GM23338 (cell line): ENCODE measurements around the gene KIF21A. TPM values are rescaled to one million over a fixed set of nuclear protein-coding genes. Genes with fewer than 3 reads are reported as not detected.

Experiments
- ATAC-seq: fragments of 200-7000 bp; cut with Tn5 transposase; 3 replicates; pipeline ENCODE4 v1.9.1; 2020
- DNase-seq: peaks from one replicate; pipeline ENCODE4 v3.0.0-alpha.2; 2015; ENCODE audit warnings: low spot score
- H2AFZ ChIP-seq: fragments of 200-600 bp; sonication (generic); 2 replicates; pipeline ENCODE4 v1.8.0; 2016; ENCODE audit warnings: antibody characterized with exemption, mild to moderate bottlenecking, moderate library complexity
- H3F3A ChIP-seq: fragments of 200-600 bp; sonication (generic); replicated peaks from 2 replicates; pipeline ENCODE4 v1.8.0; 2017; ENCODE audit warnings: antibody characterized with exemption, mixed run types, low read depth
- H3K27ac ChIP-seq: fragments of 200-600 bp; sonication (generic); 2 replicates; pipeline ENCODE4 v1.6.1; 2016; ENCODE audit warnings: low read depth
- H3K27me3 ChIP-seq: fragments of 200-600 bp; sonication (generic); 2 replicates; pipeline ENCODE4 v1.8.0; 2016; ENCODE audit warnings: mild to moderate bottlenecking, mixed run types, moderate library complexity; ENCODE audit not compliant: insufficient read depth
- H3K36me3 ChIP-seq: fragments of 200-600 bp; sonication (generic); 2 replicates; pipeline ENCODE4 v1.8.0; 2016; ENCODE audit warnings: mild to moderate bottlenecking; ENCODE audit not compliant: insufficient read depth
- H3K4me1 ChIP-seq: fragments of 200-600 bp; sonication (generic); 2 replicates; pipeline ENCODE4 v1.8.0; 2016; ENCODE audit warnings: mild to moderate bottlenecking, moderate library complexity; ENCODE audit not compliant: insufficient read depth
- H3K4me2 ChIP-seq: fragments of 200-600 bp; sonication (generic); 2 replicates; pipeline ENCODE4 v1.7.1; 2017; ENCODE audit warnings: mixed run types
- H3K4me3 ChIP-seq: fragments of 200-600 bp; sonication (generic); 2 replicates; pipeline ENCODE4 v1.6.1; 2016; ENCODE audit warnings: mixed run types
- H3K79me2 ChIP-seq: fragments of 200-600 bp; sonication (generic); replicated peaks from 2 replicates; pipeline ENCODE4 v1.8.0; 2017; ENCODE audit warnings: mild to moderate bottlenecking; ENCODE audit not compliant: insufficient read depth
- H3K9me2 ChIP-seq: fragments of 200-600 bp; sonication (generic); 2 replicates; pipeline ENCODE4 v1.8.0; 2017; ENCODE audit not compliant: insufficient read depth
- H4K20me1 ChIP-seq: fragments of 200-600 bp; sonication (generic); replicated peaks from 2 replicates; pipeline ENCODE4 v1.8.0; 2017; ENCODE audit warnings: mild to moderate bottlenecking; ENCODE audit not compliant: insufficient read depth
- H3K27ac Mint-ChIP-seq: 2 replicates; pipeline ENCODE4 v1.8.0; 2020; ENCODE audit warnings: inconsistent platforms, mild to moderate bottlenecking, moderate library complexity, mixed read lengths
- H3K27me3 Mint-ChIP-seq: 3 replicates; pipeline ENCODE4 v1.8.0; 2022; ENCODE audit warnings: low read depth, mild to moderate bottlenecking, moderate library complexity, mixed read lengths, inconsistent platforms; ENCODE audit not compliant: insufficient read depth, poor library complexity
- H3K36me3 Mint-ChIP-seq: 3 replicates; pipeline ENCODE4 v1.8.0; 2021; ENCODE audit warnings: low read depth, mild to moderate bottlenecking, inconsistent platforms, moderate library complexity, mixed read lengths
- H3K4me1 Mint-ChIP-seq: 3 replicates; pipeline ENCODE4 v1.8.0; 2020; ENCODE audit warnings: mild to moderate bottlenecking, inconsistent platforms, mixed read lengths
- H3K4me3 Mint-ChIP-seq: 3 replicates; pipeline ENCODE4 v1.8.0; 2021; ENCODE audit warnings: moderate library complexity, mild to moderate bottlenecking, inconsistent platforms, mixed read lengths
- H3K9me3 Mint-ChIP-seq: 3 replicates; pipeline ENCODE4 v1.8.0; 2020; ENCODE audit warnings: moderate library complexity, mild to moderate bottlenecking, inconsistent platforms, mixed read lengths
- CREB1 ChIP-seq: fragments of 250-450 bp; sonication (Bioruptor Pico); IDR thresholded peaks from 2 replicates; pipeline ENCODE4 v1.5.0; 2020; ENCODE audit warnings: low read depth, mild to moderate bottlenecking, moderate library complexity
- EZH2 ChIP-seq: fragments of 200-600 bp; sonication (generic); IDR thresholded peaks from one replicate; pipeline ENCODE4 v1.8.0; 2017; ENCODE audit warnings: antibody characterized with exemption, mild to moderate bottlenecking, low read depth; ENCODE audit not compliant: unreplicated experiment
- EZH2phosphoT487 ChIP-seq: fragments of 200-600 bp; sonication (generic); IDR thresholded peaks from one replicate; pipeline ENCODE4 v1.8.1; 2018; ENCODE audit warnings: antibody characterized with exemption; ENCODE audit not compliant: unreplicated experiment
- JUNB ChIP-seq: IDR thresholded peaks from one replicate; pipeline ENCODE4 v1.6.1; 2016; ENCODE audit warnings: antibody characterized with exemption; ENCODE audit not compliant: unreplicated experiment
- NANOG ChIP-seq: IDR thresholded peaks from 2 replicates; pipeline ENCODE4 v1.6.1; 2016; ENCODE audit warnings: antibody characterized with exemption, borderline replicate concordance
- POLR2AphosphoS5 ChIP-seq: IDR thresholded peaks from 2 replicates; pipeline ENCODE4 v1.6.1; 2016; ENCODE audit warnings: antibody characterized with exemption, low read depth
- STAT1 ChIP-seq: IDR thresholded peaks from one replicate; pipeline ENCODE4 v1.6.1; 2016; ENCODE audit warnings: antibody characterized with exemption; ENCODE audit not compliant: unreplicated experiment
- ZNF114 ChIP-seq: fragments of 250-450 bp; sonication (Bioruptor Pico); IDR thresholded peaks from 2 replicates; pipeline ENCODE4 v1.5.0; 2020; ENCODE audit warnings: mild to moderate bottlenecking, moderate library complexity
- ZNF331 ChIP-seq: fragments of 250-450 bp; sonication (Bioruptor Pico); IDR thresholded peaks from 2 replicates; pipeline ENCODE4 v1.5.0; 2020; ENCODE audit warnings: low read depth, mild to moderate bottlenecking, moderate library complexity
- polyA plus RNA-seq: library from polyadenylated mRNA; unstranded; fragments of >200 nt; fragmentation: Nextera tagmentation; extraction: Ambion mirVana; gene quantifications from 2 replicates; pipeline ENCODE4 v1.2.1, GENCODE V29; 2016
- total RNA-seq: library from RNA; depleted of rRNA; stranded (reverse); fragments of >200 nt; shearing (Covaris generic); gene quantifications from 2 replicates; pipeline ENCODE4 v1.2.3, GENCODE V29; 2014
- TF ChIP-seq, protein P1 (sequence below): IDR thresholded peaks from one replicate; pipeline ENCODE4 v1.6.1; 2018; ENCODE audit warnings: antibody characterized with exemption; ENCODE audit not compliant: unreplicated experiment
- TF ChIP-seq, protein P2 (sequence below): IDR thresholded peaks from 2 replicates; pipeline ENCODE4 v1.6.1; 2016; ENCODE audit warnings: antibody characterized with exemption
- TF ChIP-seq, protein P3 (sequence below): fragments of 250-450 bp; sonication (Bioruptor Pico); IDR thresholded peaks from 2 replicates; pipeline ENCODE4 v1.5.0; 2020; ENCODE audit warnings: mild to moderate bottlenecking, moderate library complexity

The KIF21A gene
- total and polyA plus RNA-seq, 2 experiments from 2014 or later, result 28.8 to 32.0 TPM

DNA sequence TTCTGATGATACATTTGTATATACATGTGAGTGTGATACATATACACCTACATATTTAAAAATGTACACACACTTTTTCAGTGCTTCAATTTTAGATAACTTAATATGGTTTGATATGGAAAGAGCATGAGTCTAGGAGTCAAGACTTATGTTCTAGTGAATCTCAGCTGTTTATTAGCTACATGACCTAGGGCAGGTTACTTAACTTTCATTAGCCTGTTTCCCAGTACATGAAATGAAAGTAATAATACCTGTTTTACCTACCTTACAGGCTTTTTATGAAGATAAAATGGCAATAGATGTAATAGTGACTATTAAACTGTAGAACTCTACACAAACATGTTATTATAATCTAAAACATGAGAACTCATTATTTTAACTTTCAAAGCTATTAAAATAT lies 39.5 kb downstream of the KIF21A start:
- Mint-ChIP-seq H3K27me3 (peaks cover 2% of the 10 kb centered on the region), H3K36me3 (no peaks in the 10 kb centered on the region), H3K9me3 (no peaks in the 10 kb centered on the region), H3K27ac (no peak overlapping the region), H3K4me1 (peaks cover 44% of the 10 kb centered on the region), H3K4me3 (no peak overlapping the region)
- Histone ChIP-seq H2AFZ (no peak overlapping the region), H3K4me1 (peaks cover 26% of the 10 kb centered on the region), H3K27me3 (no peaks in the 10 kb centered on the region), H3K79me2 (peaks cover 35% of the 10 kb centered on the region), H3K4me2 (no peak overlapping the region), H3K9me2 (no peaks in the 10 kb centered on the region), H3F3A (no peaks in the 10 kb centered on the region), H3K4me3 (no peak overlapping the region), H3K27ac (no peak overlapping the region), H3K36me3 (no peaks in the 10 kb centered on the region), H4K20me1 (no peaks in the 10 kb centered on the region)
- ATAC-seq (no peak), DNase-seq (no peak)
- TF ChIP-seq ZNF114 (CRISPR knock-in tag), result no peak
- TF ChIP-seq ZNF331 (CRISPR knock-in tag), result no peak

DNA sequence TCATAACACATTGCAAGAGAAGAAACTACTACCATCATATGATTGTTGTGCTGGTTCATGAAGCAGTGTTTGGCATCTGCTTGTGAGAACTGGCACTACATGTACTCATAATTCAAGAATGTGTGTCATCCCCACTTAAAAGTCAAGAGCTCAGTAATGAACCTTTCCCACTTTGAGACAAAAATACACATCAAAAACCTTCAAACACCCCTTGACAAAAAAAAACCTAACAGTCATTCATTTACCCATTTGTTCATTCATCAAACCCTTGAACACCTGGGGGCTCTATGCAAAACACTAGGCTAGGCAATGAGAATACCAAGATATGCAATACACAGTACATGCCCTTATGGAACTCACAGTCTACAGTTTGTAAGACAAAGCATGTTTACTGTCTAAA lies 40.0 kb downstream of the KIF21A start:
- Histone ChIP-seq H3K27me3 (no peaks in the 10 kb centered on the region), H3K27ac (no peak overlapping the region), H4K20me1 (no peaks in the 10 kb centered on the region), H3K4me2 (no peak overlapping the region), H3F3A (no peaks in the 10 kb centered on the region), H2AFZ (no peak overlapping the region), H3K9me2 (no peaks in the 10 kb centered on the region), H3K4me3 (no peak overlapping the region), H3K4me1 (peaks cover 25% of the 10 kb centered on the region), H3K79me2 (peaks cover 30% of the 10 kb centered on the region), H3K36me3 (no peaks in the 10 kb centered on the region)
- no peak for TF ChIP-seq NANOG
- TF ChIP-seq POLR2AphosphoS5, result no peak
- TF ChIP-seq EZH2phosphoT487, result no peak
- TF ChIP-seq, protein P1, sequence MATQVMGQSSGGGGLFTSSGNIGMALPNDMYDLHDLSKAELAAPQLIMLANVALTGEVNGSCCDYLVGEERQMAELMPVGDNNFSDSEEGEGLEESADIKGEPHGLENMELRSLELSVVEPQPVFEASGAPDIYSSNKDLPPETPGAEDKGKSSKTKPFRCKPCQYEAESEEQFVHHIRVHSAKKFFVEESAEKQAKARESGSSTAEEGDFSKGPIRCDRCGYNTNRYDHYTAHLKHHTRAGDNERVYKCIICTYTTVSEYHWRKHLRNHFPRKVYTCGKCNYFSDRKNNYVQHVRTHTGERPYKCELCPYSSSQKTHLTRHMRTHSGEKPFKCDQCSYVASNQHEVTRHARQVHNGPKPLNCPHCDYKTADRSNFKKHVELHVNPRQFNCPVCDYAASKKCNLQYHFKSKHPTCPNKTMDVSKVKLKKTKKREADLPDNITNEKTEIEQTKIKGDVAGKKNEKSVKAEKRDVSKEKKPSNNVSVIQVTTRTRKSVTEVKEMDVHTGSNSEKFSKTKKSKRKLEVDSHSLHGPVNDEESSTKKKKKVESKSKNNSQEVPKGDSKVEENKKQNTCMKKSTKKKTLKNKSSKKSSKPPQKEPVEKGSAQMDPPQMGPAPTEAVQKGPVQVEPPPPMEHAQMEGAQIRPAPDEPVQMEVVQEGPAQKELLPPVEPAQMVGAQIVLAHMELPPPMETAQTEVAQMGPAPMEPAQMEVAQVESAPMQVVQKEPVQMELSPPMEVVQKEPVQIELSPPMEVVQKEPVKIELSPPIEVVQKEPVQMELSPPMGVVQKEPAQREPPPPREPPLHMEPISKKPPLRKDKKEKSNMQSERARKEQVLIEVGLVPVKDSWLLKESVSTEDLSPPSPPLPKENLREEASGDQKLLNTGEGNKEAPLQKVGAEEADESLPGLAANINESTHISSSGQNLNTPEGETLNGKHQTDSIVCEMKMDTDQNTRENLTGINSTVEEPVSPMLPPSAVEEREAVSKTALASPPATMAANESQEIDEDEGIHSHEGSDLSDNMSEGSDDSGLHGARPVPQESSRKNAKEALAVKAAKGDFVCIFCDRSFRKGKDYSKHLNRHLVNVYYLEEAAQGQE, result no peak
- no peak for TF ChIP-seq JUNB
- no peak for TF ChIP-seq EZH2
- TF ChIP-seq, protein P2, sequence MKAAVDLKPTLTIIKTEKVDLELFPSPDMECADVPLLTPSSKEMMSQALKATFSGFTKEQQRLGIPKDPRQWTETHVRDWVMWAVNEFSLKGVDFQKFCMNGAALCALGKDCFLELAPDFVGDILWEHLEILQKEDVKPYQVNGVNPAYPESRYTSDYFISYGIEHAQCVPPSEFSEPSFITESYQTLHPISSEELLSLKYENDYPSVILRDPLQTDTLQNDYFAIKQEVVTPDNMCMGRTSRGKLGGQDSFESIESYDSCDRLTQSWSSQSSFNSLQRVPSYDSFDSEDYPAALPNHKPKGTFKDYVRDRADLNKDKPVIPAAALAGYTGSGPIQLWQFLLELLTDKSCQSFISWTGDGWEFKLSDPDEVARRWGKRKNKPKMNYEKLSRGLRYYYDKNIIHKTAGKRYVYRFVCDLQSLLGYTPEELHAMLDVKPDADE, result no peak
- TF ChIP-seq, protein P3, sequence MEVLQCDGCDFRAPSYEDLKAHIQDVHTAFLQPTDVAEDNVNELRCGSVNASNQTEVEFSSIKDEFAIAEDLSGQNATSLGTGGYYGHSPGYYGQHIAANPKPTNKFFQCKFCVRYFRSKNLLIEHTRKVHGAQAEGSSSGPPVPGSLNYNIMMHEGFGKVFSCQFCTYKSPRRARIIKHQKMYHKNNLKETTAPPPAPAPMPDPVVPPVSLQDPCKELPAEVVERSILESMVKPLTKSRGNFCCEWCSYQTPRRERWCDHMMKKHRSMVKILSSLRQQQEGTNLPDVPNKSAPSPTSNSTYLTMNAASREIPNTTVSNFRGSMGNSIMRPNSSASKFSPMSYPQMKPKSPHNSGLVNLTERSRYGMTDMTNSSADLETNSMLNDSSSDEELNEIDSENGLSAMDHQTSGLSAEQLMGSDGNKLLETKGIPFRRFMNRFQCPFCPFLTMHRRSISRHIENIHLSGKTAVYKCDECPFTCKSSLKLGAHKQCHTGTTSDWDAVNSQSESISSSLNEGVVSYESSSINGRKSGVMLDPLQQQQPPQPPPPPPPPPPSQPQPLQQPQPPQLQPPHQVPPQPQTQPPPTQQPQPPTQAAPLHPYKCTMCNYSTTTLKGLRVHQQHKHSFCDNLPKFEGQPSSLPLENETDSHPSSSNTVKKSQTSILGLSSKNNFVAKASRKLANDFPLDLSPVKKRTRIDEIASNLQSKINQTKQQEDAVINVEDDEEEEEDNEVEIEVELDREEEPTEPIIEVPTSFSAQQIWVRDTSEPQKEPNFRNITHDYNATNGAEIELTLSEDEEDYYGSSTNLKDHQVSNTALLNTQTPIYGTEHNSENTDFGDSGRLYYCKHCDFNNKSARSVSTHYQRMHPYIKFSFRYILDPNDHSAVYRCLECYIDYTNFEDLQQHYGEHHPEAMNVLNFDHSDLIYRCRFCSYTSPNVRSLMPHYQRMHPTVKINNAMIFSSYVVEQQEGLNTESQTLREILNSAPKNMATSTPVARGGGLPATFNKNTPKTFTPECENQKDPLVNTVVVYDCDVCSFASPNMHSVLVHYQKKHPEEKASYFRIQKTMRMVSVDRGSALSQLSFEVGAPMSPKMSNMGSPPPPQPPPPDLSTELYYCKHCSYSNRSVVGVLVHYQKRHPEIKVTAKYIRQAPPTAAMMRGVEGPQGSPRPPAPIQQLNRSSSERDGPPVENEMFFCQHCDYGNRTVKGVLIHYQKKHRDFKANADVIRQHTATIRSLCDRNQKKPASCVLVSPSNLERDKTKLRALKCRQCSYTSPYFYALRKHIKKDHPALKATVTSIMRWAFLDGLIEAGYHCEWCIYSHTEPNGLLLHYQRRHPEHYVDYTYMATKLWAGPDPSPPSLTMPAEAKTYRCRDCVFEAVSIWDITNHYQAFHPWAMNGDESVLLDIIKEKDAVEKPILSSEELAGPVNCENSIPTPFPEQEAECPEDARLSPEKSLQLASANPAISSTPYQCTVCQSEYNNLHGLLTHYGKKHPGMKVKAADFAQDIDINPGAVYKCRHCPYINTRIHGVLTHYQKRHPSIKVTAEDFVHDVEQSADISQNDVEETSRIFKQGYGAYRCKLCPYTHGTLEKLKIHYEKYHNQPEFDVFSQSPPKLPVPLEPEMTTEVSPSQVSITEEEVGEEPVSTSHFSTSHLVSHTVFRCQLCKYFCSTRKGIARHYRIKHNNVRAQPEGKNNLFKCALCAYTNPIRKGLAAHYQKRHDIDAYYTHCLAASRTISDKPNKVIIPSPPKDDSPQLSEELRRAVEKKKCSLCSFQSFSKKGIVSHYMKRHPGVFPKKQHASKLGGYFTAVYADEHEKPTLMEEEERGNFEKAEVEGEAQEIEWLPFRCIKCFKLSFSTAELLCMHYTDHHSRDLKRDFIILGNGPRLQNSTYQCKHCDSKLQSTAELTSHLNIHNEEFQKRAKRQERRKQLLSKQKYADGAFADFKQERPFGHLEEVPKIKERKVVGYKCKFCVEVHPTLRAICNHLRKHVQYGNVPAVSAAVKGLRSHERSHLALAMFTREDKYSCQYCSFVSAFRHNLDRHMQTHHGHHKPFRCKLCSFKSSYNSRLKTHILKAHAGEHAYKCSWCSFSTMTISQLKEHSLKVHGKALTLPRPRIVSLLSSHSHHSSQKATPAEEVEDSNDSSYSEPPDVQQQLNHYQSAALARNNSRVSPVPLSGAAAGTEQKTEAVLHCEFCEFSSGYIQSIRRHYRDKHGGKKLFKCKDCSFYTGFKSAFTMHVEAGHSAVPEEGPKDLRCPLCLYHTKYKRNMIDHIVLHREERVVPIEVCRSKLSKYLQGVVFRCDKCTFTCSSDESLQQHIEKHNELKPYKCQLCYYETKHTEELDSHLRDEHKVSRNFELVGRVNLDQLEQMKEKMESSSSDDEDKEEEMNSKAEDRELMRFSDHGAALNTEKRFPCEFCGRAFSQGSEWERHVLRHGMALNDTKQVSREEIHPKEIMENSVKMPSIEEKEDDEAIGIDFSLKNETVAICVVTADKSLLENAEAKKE (CRISPR knock-in tag), result no peak
- TF ChIP-seq ZNF114 (CRISPR knock-in tag), result no peak
- no peak for TF ChIP-seq CREB1 (CRISPR knock-in tag)
- no peak for TF ChIP-seq STAT1
- Mint-ChIP-seq H3K4me1 (peaks cover 41% of the 10 kb centered on the region), H3K9me3 (no peaks in the 10 kb centered on the region), H3K27ac (no peak overlapping the region), H3K36me3 (no peaks in the 10 kb centered on the region), H3K4me3 (no peak overlapping the region), H3K27me3 (no peaks in the 10 kb centered on the region)
- ATAC-seq (no peak), DNase-seq (no peak)
